GM18909 (cell line): Measurements from ENCODE around the gene KCNG2.
"Not testable (repeated sequence)": the region's sequence is repeated elsewhere in the genome, so short reads cannot be mapped to it uniquely, and the experiment has no call there.

Source experiments
- ATAC-seq: cut with Tn5 transposase; IDR thresholded peaks from one replicate; pipeline ENCODE4 v1.9.1; 2021; ENCODE audit warnings: mild to moderate bottlenecking; ENCODE audit not compliant: unreplicated experiment, poor library complexity

Gene KCNG2, protein sequence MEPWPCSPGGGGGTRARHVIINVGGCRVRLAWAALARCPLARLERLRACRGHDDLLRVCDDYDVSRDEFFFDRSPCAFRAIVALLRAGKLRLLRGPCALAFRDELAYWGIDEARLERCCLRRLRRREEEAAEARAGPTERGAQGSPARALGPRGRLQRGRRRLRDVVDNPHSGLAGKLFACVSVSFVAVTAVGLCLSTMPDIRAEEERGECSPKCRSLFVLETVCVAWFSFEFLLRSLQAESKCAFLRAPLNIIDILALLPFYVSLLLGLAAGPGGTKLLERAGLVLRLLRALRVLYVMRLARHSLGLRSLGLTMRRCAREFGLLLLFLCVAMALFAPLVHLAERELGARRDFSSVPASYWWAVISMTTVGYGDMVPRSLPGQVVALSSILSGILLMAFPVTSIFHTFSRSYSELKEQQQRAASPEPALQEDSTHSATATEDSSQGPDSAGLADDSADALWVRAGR

DNA sequence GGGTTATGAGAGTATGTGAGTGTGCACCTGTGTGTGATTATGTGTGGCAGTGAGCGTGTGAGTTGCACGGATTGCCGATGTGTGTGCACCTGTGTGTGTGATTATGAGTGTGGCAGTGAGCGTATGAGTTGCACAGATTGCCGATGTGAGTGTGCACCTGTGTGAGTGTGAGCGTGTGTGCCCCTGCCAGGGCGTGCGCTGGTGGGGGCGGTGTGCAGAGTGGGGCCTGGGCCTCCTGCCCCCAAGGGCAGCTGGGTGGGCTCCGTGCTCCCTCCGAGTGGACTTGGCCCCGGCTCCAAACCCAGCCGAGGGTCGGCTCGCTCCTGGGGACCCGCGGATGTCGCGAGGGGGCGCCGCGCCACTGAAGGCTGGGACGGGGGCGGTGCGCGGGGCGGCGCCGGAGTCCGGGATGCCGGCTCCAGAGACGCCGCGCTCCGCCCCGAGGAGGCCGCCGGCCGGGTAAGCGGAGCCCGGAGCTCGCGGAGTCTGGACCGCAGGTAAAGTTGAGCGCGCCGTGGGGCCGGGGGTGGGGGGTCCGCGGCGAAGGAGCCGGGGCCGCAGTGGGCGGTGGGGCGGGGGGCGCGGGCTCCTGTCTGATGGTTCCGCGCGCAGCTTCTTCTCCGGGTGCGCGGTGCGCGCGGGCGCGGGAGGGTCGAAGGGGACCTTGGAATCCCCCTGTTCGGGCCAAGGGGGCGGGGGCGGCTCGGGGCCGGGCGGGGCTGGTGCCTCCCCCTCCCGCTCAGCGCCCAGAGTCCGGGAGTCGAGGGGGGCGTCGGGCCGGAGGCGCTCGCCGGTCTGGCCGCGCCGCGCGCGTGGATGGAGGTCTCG lies at the start of gene KCNG2:
Gene KCNG2 (plus strand): TSS at position 421 of the 828 bp plus-strand sequence. CDS start 65,730 bp downstream, outside the sequence.
- peak; percentile 50 for ATAC-seq

DNA sequence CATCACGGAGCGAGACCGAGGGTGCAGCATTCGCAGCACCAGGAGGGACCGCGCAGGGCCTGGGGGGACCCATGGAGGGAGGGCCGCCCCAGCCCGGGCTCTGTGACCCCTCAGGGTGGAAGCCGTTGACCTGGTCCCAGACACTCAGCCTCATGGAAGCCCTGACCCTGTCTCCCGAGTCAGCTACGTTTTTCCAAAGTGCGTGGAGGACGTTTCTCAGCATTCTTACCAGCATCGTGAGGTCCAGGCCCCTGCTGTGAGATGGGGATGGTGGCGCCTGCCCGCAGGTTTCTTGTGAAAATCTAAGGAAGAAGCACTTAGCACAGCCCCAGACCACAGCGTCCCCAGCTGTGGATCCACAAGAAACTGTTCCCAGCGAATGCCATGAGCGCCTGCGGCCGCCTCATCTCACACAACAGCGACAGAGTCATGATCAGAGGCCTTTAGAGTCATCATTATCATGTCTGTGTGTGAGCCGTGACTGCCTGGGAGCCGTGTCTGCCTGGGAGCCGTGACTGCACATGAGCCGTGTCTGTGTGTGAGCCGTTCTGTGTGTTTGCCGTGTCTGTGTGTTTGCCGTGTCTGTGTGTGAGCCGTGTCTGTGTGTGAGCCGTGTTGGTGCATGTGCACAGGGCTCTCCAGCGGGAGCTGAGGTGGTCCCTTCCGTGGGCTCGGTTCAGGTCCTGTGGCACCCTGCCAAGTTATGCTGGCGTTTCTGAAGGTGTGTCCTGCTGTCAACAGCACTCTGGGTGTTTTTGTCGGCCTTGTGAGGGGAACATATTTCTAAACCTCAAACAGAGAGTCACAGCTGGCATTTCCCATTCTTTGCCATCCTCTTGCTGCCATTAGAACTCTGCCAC lies 49.2 kb upstream of the KCNG2 start:
- ATAC-seq: no peak

DNA sequence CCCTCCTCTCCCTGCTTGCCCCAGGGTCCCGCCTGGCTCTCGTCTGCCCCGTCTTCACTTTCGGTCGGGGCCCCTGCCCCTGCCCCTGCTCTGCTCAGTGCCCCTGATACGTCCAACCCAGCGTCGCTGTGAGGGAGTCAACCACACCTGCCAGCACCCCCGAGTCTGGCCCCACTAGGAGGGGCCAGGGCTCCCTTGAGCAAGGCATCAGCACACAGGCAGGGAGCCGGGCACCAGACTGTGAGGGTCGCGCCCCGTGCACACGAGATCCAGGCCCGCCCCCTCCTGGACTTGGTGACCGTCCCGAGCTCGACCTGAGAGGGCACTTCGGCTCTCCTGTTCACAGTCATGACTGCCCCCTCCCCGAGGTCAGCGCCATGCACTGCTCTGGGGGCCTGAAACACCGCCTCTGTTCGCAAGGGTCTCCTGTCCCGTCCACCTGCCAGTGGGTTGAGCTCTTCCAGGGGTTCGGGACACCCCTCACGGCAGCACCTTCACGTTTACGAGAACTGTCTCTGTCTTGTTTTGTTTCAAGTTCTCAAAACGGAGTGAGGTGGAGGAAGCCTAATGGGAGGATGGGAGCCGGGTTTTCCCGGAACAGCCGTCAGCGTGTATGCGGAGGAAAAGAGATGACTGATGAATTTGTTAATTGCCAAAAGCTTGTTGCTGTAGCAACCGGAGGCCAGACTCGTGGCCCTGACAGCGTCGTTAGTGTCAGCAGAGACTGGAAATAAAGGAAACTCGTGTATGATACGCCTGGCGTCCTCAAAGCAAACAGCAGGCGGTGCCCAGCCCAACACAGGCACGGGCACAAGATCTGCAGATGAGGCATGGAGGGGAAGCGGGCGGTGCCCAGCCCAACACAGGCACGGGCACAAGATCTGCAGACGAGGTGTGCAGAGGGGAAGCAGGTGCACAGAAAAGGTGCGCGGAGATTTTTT lies 48.2 kb upstream of the KCNG2 start:
- no peak for ATAC-seq

DNA sequence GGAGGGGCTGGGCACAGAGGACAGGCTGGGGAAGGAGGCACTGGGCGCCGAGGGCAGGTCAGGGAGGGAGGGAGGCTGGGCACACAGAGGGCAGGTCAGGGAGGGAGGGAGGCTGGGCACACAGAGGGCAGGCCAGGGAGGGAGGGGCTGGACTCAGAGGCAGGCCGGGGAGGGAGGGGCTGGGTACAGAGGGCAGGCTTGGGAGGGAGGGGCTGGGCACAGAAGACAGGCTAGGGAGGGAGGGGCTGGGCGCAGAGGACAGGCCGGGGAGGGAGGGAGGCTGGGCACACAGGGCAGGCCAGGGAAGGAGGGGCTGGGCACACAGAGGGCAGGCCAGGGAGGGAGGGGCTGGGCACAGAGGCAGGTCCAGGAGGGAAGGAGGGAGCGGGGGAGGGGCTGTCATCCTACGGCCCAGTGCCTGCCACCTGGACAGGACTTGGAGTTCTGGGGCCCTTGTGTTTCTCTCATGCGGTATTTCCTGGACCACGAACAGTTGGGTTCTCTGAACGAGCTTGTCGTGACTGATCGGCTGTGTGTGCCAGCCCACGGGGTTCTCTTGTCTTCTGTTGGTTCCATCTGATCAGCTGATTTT lies 46.7 kb upstream of the KCNG2 start:
- ATAC-seq: no peak

DNA sequence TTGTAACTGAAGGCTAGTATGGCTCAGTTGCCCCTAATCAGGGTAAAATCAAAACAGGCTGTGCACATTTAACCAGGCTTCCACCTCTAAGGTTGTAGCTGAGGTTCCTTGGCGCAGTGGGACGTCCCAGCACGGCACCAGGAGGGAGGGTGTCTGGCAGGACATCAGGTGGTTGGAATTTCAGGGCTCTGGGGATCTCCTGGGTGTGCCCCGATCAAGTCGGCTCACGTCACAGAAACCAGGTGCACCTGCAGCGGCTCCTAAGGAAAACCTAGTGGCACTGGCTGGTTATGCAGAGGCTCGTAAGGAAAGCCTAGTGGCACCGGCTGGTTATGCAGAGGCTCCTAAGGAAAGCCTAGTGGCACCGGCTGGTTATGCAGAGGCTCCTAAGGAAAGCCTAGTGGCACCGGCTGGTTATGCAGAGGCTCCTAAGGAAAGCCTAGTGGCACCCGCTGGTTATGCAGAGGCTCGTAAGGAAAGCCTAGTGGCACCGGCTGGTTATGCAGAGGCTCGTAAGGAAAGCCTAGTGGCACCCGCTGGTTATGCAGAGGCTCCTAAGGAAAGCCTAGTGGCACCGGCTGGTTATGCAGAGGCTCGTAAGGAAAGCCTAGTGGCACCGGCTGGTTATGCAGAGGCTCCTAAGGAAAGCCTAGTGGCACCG lies 45.7 kb upstream of the KCNG2 start:
- not testable (repeated sequence) for ATAC-seq

DNA sequence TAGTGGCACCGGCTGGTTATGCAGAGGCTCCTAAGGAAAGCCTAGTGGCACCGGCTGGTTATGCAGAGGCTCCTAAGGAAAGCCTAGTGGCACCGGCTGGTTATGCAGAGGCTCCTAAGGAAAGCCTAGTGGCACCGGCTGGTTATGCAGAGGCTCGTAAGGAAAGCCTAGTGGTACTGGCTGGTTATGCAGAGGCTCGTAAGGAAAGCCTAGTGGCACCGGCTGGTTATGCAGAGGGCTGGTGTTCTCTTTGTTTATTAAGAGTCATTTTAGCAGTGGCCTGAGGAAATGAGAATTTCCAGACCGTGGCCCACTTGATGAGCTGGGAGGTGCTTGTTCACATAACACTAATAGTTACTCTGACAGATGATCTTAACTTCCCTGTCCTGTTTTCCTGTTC lies 44.8 kb upstream of the KCNG2 start:
- not testable (repeated sequence) for ATAC-seq

DNA sequence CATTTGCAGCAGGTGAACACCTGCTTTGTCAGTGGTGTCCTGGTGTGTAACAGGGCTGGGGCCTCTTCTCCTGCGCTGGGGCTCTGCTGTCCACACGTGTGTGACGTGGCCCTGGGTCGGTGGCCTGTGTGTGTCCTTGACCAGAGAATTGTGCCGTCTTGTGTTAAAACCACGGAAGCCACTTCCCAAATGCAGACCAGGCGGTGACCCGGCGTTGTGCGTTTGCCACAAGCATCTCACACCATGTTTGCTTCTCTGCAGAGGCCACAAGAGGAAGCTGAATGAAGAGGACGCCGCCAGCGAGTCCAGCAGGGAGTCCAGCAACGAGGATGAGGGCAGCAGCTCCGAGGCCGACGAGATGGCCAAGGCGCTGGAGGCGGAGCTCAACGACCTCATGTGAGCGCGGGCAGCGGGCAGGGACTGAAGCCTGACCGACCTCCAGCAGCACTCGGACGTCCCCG lies 44.3 kb upstream of the KCNG2 start:
- no peak for ATAC-seq

DNA sequence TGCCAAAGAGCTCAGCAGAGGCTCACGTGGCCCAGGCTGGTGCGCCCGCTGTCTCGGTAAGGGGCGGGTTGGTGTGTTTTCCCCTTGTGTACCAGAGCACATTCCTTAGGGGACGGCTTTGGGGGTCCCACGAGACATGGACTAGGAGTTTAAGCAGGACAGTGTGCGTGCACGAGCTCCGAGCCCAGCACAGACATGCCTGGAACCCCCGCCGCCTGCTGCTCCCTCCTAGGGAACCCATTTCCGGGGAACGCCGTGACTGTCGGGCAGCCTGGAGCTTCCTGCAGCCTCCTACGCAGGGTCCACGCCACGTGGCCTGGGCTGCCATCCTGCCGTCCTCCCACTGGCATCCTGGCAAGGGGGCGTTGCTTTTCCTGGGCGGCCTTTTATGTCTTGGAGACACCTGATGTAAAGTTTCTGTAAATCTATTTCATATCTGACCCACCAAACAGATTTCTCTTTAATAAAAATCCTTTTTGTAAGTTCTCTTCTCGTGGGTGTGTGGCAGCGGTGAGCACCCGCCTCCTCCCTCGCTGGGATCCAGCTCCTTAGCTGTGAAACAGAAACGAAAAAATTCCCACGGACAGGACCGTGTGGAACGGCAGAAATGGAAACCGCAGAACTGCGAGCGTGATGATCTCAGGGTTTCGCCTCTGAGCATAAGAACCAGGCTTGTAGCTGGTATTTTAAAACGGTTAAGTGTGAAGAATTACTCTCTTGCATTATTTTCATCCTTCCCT lies 43.5 kb upstream of the KCNG2 start:
- no peak for ATAC-seq

DNA sequence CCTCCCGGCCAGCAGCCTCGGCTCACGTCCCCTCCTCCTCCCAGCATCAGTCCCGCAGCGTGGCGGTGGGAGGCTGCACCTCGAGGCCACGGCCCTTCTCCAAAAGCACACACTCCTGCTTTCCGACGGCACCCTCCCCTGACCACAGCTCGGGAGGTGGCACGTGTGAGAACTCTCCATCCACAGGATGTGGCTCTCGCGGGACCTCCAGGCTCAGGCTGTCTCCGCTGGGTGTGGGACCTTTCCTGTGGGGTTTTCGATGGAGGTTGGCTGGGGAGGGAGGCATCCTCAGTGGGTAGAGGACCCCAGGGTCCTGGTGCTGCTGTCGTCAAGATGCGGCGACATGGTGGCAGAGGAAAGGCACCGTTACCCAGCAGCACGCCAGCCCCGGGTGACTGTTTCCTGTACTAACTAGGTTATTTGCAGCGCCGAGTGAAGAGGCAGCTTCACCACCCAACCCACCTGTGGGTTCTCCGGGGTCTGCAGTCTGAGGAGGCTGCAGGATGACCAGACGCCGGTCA lies 42.8 kb upstream of the KCNG2 start:
- ATAC-seq: no peak

DNA sequence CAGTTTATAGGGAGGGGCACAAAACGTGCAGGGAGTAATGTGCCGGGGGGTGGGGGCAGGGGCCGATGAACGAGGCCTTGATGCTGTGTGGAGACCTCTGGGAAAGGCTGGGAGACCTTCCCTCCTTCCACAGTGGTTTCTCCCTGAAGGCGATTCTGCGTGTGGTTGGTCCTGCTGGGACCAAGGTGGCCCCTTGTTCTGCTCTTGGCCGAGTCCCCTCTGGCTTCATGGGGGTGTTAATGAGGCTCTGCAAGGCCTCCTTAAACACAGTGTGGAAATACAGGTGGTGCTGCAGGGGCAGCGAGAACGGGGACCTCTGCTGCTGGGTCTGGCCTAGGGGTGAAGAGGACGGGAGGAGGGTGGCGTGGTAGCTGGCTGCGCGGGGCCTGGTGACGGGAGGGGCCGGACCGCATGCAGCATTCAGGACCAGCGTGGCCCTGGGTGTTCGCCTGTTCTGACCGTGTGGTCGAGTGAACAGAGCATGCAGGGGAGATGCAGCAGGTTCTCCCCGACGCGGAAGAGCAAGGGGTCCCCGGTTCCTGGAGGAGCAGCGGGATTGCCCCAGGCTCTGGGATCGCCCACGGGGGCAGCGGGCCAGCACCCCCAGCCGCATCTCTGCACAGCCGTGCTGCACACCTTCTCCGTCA lies 42.1 kb upstream of the KCNG2 start:
- ATAC-seq: no peak

DNA sequence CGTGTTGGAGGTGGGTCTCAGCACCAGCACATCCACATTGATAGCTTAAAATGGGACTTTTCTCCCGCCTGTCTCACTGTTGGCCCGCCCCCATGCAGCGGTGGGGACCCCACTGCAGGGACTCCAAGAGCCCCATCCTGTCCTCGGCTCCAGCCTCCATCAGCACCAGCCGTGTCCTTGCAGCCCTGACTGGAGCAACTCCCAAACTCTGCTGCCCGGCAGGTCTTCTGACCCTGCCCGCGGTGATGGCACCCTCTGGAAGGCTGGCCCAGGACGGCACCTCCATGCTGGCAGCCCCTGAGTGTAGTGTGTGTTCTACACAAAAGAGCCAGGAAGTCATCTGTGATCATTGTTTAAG lies 41.6 kb upstream of the KCNG2 start:
- no peak for ATAC-seq

DNA sequence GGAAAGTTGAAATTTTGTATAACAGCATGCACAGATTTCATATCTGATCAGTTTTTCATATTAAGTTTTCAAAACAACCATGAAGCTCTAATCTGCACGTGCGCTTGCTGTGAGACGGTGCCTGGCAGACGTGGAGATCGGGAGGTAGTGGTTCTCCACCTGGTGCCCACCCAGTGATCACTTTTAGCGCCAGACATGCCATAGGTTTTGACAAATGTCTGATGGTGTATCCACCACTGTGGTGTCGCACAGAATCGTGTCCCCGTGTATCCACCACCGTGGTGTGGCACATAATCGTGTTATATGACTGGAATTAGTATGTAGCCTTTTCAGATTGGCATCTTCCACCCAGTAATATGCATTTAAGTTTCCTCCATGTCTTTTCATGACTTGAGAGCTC lies 40.9 kb upstream of the KCNG2 start:
- ATAC-seq: no peak

DNA sequence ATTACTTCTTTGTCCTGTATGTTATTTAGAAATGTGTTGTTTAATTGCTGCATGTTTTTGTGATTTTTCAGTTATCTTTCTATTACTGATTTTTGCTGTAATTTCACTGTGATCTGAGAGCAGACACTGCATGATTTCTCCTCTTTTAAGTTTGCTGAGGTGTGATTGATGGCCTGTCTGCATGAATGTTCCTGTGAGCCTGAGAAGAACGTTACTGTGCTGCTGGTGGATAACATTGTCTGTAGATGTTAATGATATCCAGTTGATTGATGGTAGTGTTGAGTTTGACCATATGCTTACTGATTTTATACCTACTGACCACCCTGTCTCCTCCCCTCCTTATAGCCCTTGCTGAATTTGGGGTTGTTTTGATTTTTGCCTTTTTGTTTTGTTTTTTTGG lies 37.4 kb upstream of the KCNG2 start:
- ATAC-seq: no peak

DNA sequence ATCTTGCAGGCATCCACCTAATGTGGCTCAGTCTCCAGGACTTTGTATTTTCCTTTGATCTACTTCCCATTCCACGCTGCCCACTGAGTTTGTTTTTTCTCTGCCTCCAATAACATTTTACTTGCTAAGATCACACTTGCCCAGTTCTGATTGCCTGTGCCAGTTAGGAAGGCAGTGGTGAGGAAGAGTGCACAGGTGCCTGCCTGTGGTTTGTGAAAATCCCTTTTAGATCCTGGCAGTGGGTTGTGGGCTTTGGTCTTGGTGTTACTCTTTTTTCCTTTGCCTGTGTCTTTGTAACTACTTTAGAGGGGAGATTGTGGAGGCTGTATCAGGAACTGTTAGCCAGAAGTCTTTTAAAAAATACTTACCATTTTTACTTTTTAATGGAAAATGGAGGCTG lies 36.9 kb upstream of the KCNG2 start:
- ATAC-seq: no peak

DNA sequence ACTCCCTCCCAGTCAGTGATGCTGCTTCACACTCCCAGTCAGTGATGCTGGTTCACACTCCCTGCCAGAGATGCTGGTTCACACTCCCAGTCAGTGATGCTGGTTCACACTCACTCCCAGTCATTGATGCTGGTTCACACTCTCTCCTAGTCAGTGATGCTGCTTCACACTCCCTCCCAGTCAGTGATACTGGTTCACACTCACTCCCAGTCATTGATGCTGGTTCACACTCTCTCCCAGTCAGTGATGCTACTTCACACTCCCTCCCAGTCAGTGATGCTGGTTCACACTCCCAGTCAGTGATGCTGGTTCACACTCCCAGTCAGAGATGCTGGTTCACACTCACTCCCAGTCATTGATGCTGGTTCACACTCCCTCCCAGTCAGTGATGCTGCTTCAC lies 34.3 kb upstream of the KCNG2 start:
- ATAC-seq: no peak

DNA sequence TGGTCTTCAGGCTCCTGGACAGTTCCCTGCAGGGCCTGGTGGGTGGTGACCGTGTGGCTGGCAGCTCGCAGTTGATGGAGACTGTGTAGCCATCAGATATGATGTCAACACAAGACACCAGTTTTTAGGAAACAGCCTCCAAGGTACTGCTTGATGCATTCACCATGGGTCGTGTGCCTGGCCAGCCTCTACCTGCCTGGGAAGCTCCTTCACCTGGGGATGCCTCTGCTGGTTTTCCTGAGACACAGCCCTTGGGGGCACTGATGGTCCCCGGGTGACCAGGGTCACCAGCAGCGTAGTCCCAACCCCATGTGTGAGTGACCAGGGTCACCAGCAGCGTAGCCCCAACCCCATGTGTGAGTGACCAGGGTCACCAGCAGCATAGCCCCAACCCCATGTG lies 33.6 kb upstream of the KCNG2 start:
- no peak for ATAC-seq
